HepG2 (cell line): ENCODE measurements around the gene DIP2C. TPM values are rescaled to one million over a fixed set of nuclear protein-coding genes. Genes with fewer than 3 reads are reported as not detected.

ENCODE experiments used
- ATAC-seq: fragments of 200-7000 bp; cut with Tn5 transposase; 3 replicates; pipeline ENCODE4 v1.9.1; 2020; ENCODE audit warnings: mild to moderate bottlenecking, moderate library complexity
- BruUV-seq: library from RNA; stranded (reverse); fragments of 400-500 nt; replicated peaks from 2 replicates; lab custom pipeline; 2021; lab: Mats Ljungman, UMichigan
- CTCF ChIA-PET: fragments of 300-600 bp; formaldehyde crosslinking; extraction: SDS; loops from one replicate; lab custom pipeline; 2021; ENCODE audit warnings: low total read pairs, inconsistent platforms, low intra/inter-chr PET ratio; lab: Yijun Ruan, JAX
- POLR2A ChIA-PET: fragments of 350-600 bp; sonication (Branson Sonifier 250); formaldehyde crosslinking; loops from one replicate; lab custom pipeline; 2020; ENCODE audit warnings: antibody characterized with exemption, inconsistent platforms; lab: Yijun Ruan, JAX
- DNase-seq: peaks from one replicate; pipeline ENCODE4 v3.0.0-alpha.2; 2015; ENCODE audit warnings: low spot score
- FAIRE-seq: peaks from 3 replicates; lab custom pipeline; 2011; peaks lifted over from hg19 to GRCh38; lab: Jason Lieb, UNC
- H2AFZ ChIP-seq: one replicate; pipeline ENCODE4 v1.6.1; 2011; ENCODE audit warnings: low read length, inconsistent platforms
- H3K27ac ChIP-seq: fragments of 300-600 bp; 3 replicates; pipeline ENCODE4 v1.8.0; 2011; ENCODE audit warnings: mixed run types, mild to moderate bottlenecking, mixed read lengths, low read length, inconsistent platforms; ENCODE audit not compliant: insufficient read depth; ENCODE audit errors: extremely low read length
- H3K27me3 ChIP-seq, 2 experiments: fragments of 200-600 bp in 1 of 2; 2 replicates in 1 of 2; 3 replicates in 1 of 2; pipeline versions ENCODE4 v1.6.0 to v1.8.0; 2011; ENCODE audit warnings: low read length in 2 of 2, mild to moderate bottlenecking in 2 of 2, moderate library complexity in 2 of 2, inconsistent platforms in 1 of 2; ENCODE audit not compliant: insufficient read depth in 2 of 2, control insufficient read depth in 1 of 2
- H3K36me3 ChIP-seq, 2 experiments: fragments of 200-600 bp in 1 of 2; replicated peaks in 1 of 2; 2 replicates in 1 of 2; 3 replicates in 1 of 2; pipeline versions ENCODE4 v1.5.1 to v1.8.0; 2011; ENCODE audit warnings: low read length in 2 of 2, inconsistent platforms in 1 of 2; ENCODE audit not compliant: insufficient read depth in 2 of 2, control insufficient read depth in 1 of 2
- H3K4me1 ChIP-seq: 2 replicates; pipeline ENCODE4 v1.5.1; 2012; ENCODE audit warnings: low read length, inconsistent platforms; ENCODE audit not compliant: insufficient read depth
- H3K4me2 ChIP-seq: 2 replicates; pipeline ENCODE4 v1.6.0; 2011; ENCODE audit warnings: low read depth, low read length, inconsistent platforms
- H3K4me3 ChIP-seq, 3 experiments: fragments of 200-600 bp in 1 of 3; sonication (generic), shearing (Covaris generic) in 1 of 3; replicated peaks in 1 of 3; 2 replicates each; pipeline ENCODE4 v1.5.1; 2011 to 2016; ENCODE audit warnings: low read length in 3 of 3, inconsistent platforms in 2 of 3, low read depth in 2 of 3, mild to moderate bottlenecking in 2 of 3, control low read depth in 1 of 3, mixed read lengths in 1 of 3; ENCODE audit not compliant: insufficient read depth in 1 of 3
- H3K79me2 ChIP-seq: one replicate; pipeline ENCODE4 v1.6.1; 2011; ENCODE audit warnings: low read length, inconsistent platforms; ENCODE audit not compliant: insufficient read depth
- H3K9ac ChIP-seq: 2 replicates; pipeline ENCODE4 v1.6.0; 2011; ENCODE audit warnings: mild to moderate bottlenecking, low read depth, low read length, inconsistent platforms; ENCODE audit not compliant: insufficient read depth
- H3K9me3 ChIP-seq: 2 replicates; pipeline ENCODE4 v1.5.1; 2012; ENCODE audit warnings: mild to moderate bottlenecking, low read length
- H4K20me1 ChIP-seq: 2 replicates; pipeline ENCODE4 v1.6.0; 2011; ENCODE audit warnings: inconsistent platforms, mild to moderate bottlenecking, low read length, moderate library complexity; ENCODE audit not compliant: insufficient read depth
- FOXO1 ChIP-seq: sonication (generic); formaldehyde crosslinking; IDR thresholded peaks from 2 replicates; pipeline ENCODE4 v1.4.0; 2020; ENCODE audit warnings: missing genetic modification reagents
- GATAD2A ChIP-seq: IDR thresholded peaks from 2 replicates; pipeline ENCODE4 v1.6.1; 2016
- GLI4 ChIP-seq: sonication (generic); formaldehyde crosslinking; IDR thresholded peaks from 2 replicates; pipeline ENCODE4 v1.5.1; 2020; ENCODE audit warnings: missing genetic modification reagents, mild to moderate bottlenecking, moderate library complexity, borderline replicate concordance
- HDAC1 ChIP-seq: sonication (generic); formaldehyde crosslinking; IDR thresholded peaks from 2 replicates; pipeline ENCODE4 v1.5.1; 2020; ENCODE audit warnings: mild to moderate bottlenecking, missing genetic modification reagents
- RBFOX2 ChIP-seq: fragments of 200-400 bp; formaldehyde crosslinking; IDR thresholded peaks from 2 replicates; pipeline ENCODE4 v1.6.1; 2017; ENCODE audit warnings: low read depth, mild to moderate bottlenecking, low read length
- ZBTB7B ChIP-seq: sonication (generic); formaldehyde crosslinking; IDR thresholded peaks from 2 replicates; pipeline ENCODE4 v1.4.0; 2020; ENCODE audit warnings: missing genetic modification reagents
- ZNF335 ChIP-seq: sonication (generic); formaldehyde crosslinking; IDR thresholded peaks from 2 replicates; pipeline ENCODE4 v1.4.0; 2020; ENCODE audit warnings: missing genetic modification reagents
- ZNF543 ChIP-seq: sonication (generic); formaldehyde crosslinking; IDR thresholded peaks from 2 replicates; pipeline ENCODE4 v1.4.0; 2020; ENCODE audit warnings: mild to moderate bottlenecking, missing genetic modification reagents
- ZNF749 ChIP-seq: sonication (generic); formaldehyde crosslinking; IDR thresholded peaks from 2 replicates; pipeline ENCODE4 v1.8.0; 2022; ENCODE audit warnings: mild to moderate bottlenecking, missing genetic modification reagents, moderate library complexity, borderline replicate concordance
- ZNF768 ChIP-seq: sonication (generic); formaldehyde crosslinking; IDR thresholded peaks from 2 replicates; pipeline ENCODE4 v1.4.0; 2020; ENCODE audit warnings: missing genetic modification reagents
- WGBS: methylation state at CpG from one replicate; pipeline ENCODE4 v1.1.6; 2017; ENCODE audit warnings: low lambda C conversion rate; 5-methylcytosine and 5-hydroxymethylcytosine counted together
- in situ Hi-C: cut with HindIII; loops from 2 replicates; pipeline ENCODE4 v1.10.0; 2017; ENCODE audit warnings: low pct_unique_long_range_greater_than_20kb; ENCODE audit not compliant: extremely low pct_ligation_motif_present
- intact Hi-C: fragments of 100-400 bp; cut with micrococcal nuclease; formaldehyde crosslinking; loops from one replicate; pipeline ENCODE4 v1.10.0; 2022; ENCODE audit not compliant: unreplicated experiment
- polyA plus RNA-seq, 8 experiments: library from polyadenylated mRNA; depleted of rRNA in 3 of 8; stranded (reverse) in 7 of 8; unstranded in 1 of 8; fragments of >200 nt; fragmentation: Illumina TruSeq in 4 of 8; extraction: Trizol in 4 of 8; gene quantifications; 2 replicates each; pipeline versions ENCODE4 v1.2.1 to v1.2.3, GENCODE V29; 2011 to 2016; ENCODE audit warnings: low read depth in 4 of 8, missing spikeins in 1 of 8, mixed read lengths in 1 of 8; ENCODE audit not compliant: insufficient read depth in 1 of 8
- total RNA-seq, 5 experiments: library from RNA; depleted of rRNA; stranded (reverse); fragments of >200 nt; fragmentation: Illumina TruSeq; extraction: Trizol; gene quantifications; 2 replicates each; pipeline ENCODE4 v1.2.3, GENCODE V29; 2016; ENCODE audit warnings: low read depth in 1 of 5
- TF ChIP-seq, protein P1 (sequence below): fragments of 450-650 bp; IDR thresholded peaks from 2 replicates; pipeline ENCODE4 v1.6.1; 2017; ENCODE audit warnings: mild to moderate bottlenecking
- TF ChIP-seq, protein P2 (sequence below): sonication (generic); formaldehyde crosslinking; IDR thresholded peaks from 2 replicates; pipeline ENCODE4 v1.5.1; 2020; ENCODE audit warnings: missing genetic modification reagents, mild to moderate bottlenecking, borderline replicate concordance
- TF ChIP-seq, protein P3 (sequence below): IDR thresholded peaks from 2 replicates; pipeline ENCODE4 v1.6.1; 2016; ENCODE audit warnings: low read depth, borderline replicate concordance

The DIP2C gene
- total and polyA plus RNA-seq, 2 of the 13 experiments (the other 11 are each of a cell fraction or from before 2014, with no cell fraction given) = 2.2 to 2.7 TPM

DNA sequence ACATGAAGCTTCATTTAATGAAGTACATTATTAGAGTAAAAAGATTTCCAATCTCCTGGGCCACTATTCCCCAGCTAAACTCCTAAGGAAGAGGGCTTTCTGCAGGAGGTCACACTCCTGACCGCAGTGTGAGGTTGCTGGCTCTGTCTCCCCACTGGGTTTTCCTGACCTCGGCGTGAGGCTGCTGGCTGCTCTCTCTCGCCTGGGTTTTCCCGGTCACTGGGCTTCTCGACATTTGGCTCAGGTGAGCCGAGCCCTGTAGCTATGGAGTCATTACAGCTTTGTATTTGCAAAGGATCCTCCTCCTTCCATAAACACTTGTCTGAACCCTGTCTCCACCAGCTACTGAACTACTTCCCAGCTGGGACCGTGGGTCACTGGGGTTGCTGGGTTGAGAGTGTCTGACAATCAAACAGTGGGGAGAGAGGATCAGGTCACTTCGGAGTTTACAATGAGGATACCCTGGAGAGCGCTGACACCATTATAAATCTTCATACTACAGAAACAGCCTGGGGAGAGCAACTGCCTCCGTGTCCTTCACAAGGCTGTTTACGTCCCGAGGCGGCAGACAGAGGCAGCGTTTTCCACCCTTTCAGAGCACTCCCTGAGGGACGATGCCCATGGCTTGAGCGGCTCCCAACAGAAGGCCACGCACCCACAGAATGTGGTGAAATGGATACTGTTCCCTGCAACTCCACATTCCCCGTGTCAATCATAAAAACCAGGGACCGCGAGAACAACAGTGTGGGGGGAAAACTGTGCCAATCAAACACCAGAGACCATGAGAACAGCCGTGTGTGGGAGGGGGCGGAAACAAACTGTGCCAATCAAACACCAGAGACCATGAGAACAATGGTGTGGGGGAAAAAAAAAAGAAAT is 328.0 kb downstream of the DIP2C start:
- DNase-seq = no peak
- Histone ChIP-seq H3K79me2 (no peaks in the 10 kb centered on the region), H3K9me3 (no peaks in the 10 kb centered on the region), H3K4me3 (no peak overlapping the region), H3K27me3 (no peaks in the 10 kb centered on the region), H3K4me2 (no peak overlapping the region), H2AFZ (no peak overlapping the region), H3K9ac (no peak overlapping the region), H4K20me1 (no peaks in the 10 kb centered on the region), H3K36me3 (peaks cover 1 to 3% of the 10 kb centered on the region in 2 experiments; a peak in 2 of 5 replicates), H3K27ac (no peak overlapping the region), H3K4me1 (peaks cover 13% of the 10 kb centered on the region; the same call in 1 of the 2 replicates)
- ChIA-PET CTCF (no interaction called here), POLR2A (no interaction called here)
- TF ChIP-seq, protein P1, sequence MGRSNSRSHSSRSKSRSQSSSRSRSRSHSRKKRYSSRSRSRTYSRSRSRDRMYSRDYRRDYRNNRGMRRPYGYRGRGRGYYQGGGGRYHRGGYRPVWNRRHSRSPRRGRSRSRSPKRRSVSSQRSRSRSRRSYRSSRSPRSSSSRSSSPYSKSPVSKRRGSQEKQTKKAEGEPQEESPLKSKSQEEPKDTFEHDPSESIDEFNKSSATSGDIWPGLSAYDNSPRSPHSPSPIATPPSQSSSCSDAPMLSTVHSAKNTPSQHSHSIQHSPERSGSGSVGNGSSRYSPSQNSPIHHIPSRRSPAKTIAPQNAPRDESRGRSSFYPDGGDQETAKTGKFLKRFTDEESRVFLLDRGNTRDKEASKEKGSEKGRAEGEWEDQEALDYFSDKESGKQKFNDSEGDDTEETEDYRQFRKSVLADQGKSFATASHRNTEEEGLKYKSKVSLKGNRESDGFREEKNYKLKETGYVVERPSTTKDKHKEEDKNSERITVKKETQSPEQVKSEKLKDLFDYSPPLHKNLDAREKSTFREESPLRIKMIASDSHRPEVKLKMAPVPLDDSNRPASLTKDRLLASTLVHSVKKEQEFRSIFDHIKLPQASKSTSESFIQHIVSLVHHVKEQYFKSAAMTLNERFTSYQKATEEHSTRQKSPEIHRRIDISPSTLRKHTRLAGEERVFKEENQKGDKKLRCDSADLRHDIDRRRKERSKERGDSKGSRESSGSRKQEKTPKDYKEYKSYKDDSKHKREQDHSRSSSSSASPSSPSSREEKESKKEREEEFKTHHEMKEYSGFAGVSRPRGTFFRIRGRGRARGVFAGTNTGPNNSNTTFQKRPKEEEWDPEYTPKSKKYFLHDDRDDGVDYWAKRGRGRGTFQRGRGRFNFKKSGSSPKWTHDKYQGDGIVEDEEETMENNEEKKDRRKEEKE = no peak
- TF ChIP-seq, protein P2, sequence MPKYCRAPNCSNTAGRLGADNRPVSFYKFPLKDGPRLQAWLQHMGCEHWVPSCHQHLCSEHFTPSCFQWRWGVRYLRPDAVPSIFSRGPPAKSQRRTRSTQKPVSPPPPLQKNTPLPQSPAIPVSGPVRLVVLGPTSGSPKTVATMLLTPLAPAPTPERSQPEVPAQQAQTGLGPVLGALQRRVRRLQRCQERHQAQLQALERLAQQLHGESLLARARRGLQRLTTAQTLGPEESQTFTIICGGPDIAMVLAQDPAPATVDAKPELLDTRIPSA (CRISPR knock-in tag) = no peak
- TF ChIP-seq ZBTB7B (CRISPR knock-in tag) (no peak), FOXO1 (CRISPR knock-in tag) (no peak), RBFOX2 (no peak), GATAD2A (CRISPR knock-in tag) (no peak), ZNF768 (no peak), ZNF543 (CRISPR knock-in tag) (no peak), ZNF335 (CRISPR knock-in tag) (no peak), GLI4 (CRISPR knock-in tag) (no peak), HDAC1 (CRISPR knock-in tag) (no peak), ZNF749 (CRISPR knock-in tag) (no peak)
- TF ChIP-seq, protein P3, sequence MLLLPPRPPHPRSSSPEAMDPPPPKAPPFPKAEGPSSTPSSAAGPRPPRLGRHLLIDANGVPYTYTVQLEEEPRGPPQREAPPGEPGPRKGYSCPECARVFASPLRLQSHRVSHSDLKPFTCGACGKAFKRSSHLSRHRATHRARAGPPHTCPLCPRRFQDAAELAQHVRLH (CRISPR knock-in tag) = no peak
- in situ Hi-C loops = no loop called here
- 92% methylated on average over 18 of the region's 23 CpGs for WGBS
- ATAC-seq = no peak
- BruUV-seq = no TSS peak
- FAIRE-seq = no peak
- intact Hi-C loops = no loop called here
